Esophagus (tissue), 2 donors: Measurements from ENCODE around the gene HNRNPC. TPM values are rescaled to one million over a fixed set of nuclear protein-coding genes. Genes with fewer than 3 reads are reported as not detected.
"Not testable (repeated sequence)": the region's sequence is repeated elsewhere in the genome, so short reads cannot be mapped to it uniquely, and the experiment has no call there.

Experiments
- H3K27ac ChIP-seq, 2 donors: one replicate each; pipeline ENCODE4 v1.5.1; 2013; ENCODE audit warnings: low read depth in 2 of 2, mild to moderate bottlenecking in 2 of 2, inconsistent platforms in 1 of 2, low read length in 1 of 2, moderate library complexity in 1 of 2
- H3K27me3 ChIP-seq, 2 donors: one replicate each; pipeline ENCODE4 v1.6.1; 2013; ENCODE audit warnings: low read length in 2 of 2, control low read depth in 1 of 2, mild to moderate bottlenecking in 1 of 2; ENCODE audit not compliant: insufficient read depth in 2 of 2, control insufficient read depth in 1 of 2
- H3K36me3 ChIP-seq, 2 donors: one replicate each; pipeline ENCODE4 v1.6.1; 2013; ENCODE audit warnings: low read length in 1 of 2; ENCODE audit not compliant: control insufficient read depth in 2 of 2, insufficient read depth in 2 of 2
- H3K4me1 ChIP-seq, 2 donors: one replicate each; pipeline ENCODE4 v1.6.1; 2013; ENCODE audit warnings: low read length in 1 of 2; ENCODE audit not compliant: control insufficient read depth in 2 of 2, insufficient read depth in 2 of 2
- H3K4me3 ChIP-seq, 2 donors: one replicate each; pipeline ENCODE4 v1.5.1; 2013; ENCODE audit warnings: low read length in 2 of 2, mild to moderate bottlenecking in 2 of 2, low read depth in 1 of 2, moderate library complexity in 1 of 2
- H3K9me3 ChIP-seq, 2 donors: one replicate each; pipeline ENCODE4 v1.6.1; 2013; ENCODE audit warnings: mild to moderate bottlenecking in 2 of 2, low read depth in 1 of 2, low read length in 1 of 2, moderate library complexity in 1 of 2; ENCODE audit not compliant: control insufficient read depth in 2 of 2, insufficient read depth in 1 of 2
- whole genome bisulfite sequencing, 2 donors: extraction: QIAGEN DNeasy Blood & Tissue Kit; methylation state at CpG; one replicate each; pipeline ENCODE4 v1.1.7; 2013; 5-methylcytosine and 5-hydroxymethylcytosine counted together
- polyA plus RNA-seq, 2 donors: library from polyadenylated mRNA; stranded (reverse); fragments of 200-250 nt; gene quantifications; one replicate each; pipeline ENCODE4 v1.2.3, GENCODE V29; 2013
- donor health status: healthy with polysubstance abuse.
- donor health status: Bipolar disorder and iron deficiency.

Gene HNRNPC
- polyA plus RNA-seq, 2 donors: 431 to 699 TPM

DNA sequence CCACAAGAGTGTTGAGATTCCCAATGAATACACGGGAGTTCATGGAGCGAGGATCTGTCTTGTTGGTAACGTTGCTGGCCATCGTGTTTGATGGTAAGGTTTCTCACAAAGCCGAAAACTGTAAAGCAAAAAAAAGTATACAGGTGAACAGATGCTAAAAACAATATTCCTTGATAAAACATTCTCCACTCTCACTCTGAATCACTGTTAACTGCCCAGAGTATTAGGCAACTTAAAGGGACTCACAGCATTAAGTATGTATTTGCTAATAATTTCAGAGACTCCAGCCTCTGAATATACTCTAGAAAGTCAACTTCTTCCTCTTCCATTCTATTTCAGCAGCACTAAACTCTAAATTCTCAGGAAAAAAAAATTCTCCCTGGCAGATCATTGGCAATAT is 35.1 kb downstream of the HNRNPC start:
- Histone ChIP-seq H3K4me1 (no peaks in the 10 kb centered on the region), H3K27me3 (no peaks in the 10 kb centered on the region), H3K4me3 (no peak overlapping the region), H3K27ac (no peak overlapping the region), H3K9me3 (no peaks in the 10 kb centered on the region), H3K36me3 (peaks cover 4 to 6% of the 10 kb centered on the region in 2 donors)
- whole genome bisulfite sequencing, 2 donors: 83 to 86% methylated on average over 5 of the region's 5 CpGs

GRCh38 chr14:21233457-21234076 is 35.7 kb downstream of the HNRNPC start:
- Histone ChIP-seq H3K4me1 (no peaks in the 10 kb centered on the region), H3K36me3 (peaks cover 6 to 8% of the 10 kb centered on the region in 2 donors), H3K27me3 (no peaks in the 10 kb centered on the region), H3K27ac (no peak overlapping the region), H3K9me3 (no peaks in the 10 kb centered on the region), H3K4me3 (no peak overlapping the region)
- 49% methylated on average over 8 of the region's 8 CpGs for WGBS, 2 donors

GRCh38 chr14:21231020-21231652 is 38.1 kb downstream of the HNRNPC start:
- Histone ChIP-seq H3K4me1 (no peaks in the 10 kb centered on the region), H3K27me3 (no peaks in the 10 kb centered on the region), H3K27ac (no peak overlapping the region), H3K9me3 (no peaks in the 10 kb centered on the region), H3K36me3 (peaks cover 6 to 11% of the 10 kb centered on the region in 2 donors), H3K4me3 (no peak overlapping the region)
- 70 to 75% methylated on average over 14 of the region's 14 CpGs for WGBS, 2 donors

GRCh38 chr14:21229821-21230220 is 39.4 kb downstream of the HNRNPC start:
- H3K36me3 ChIP-seq: peaks cover 6 to 13% of the 10 kb centered on the region in 2 donors
- no peaks in the 10 kb centered on the region for H3K9me3 ChIP-seq
- 56 to 62% methylated on average over 5 of the region's 5 CpGs for WGBS, 2 donors
- no peaks in the 10 kb centered on the region for H3K4me1 ChIP-seq
- H3K4me3 ChIP-seq: no peak overlapping the region
- H3K27me3 ChIP-seq: no peaks in the 10 kb centered on the region
- no peak overlapping the region for H3K27ac ChIP-seq

GRCh38 chr14:21227981-21228380 is 41.3 kb downstream of the HNRNPC start:
- H3K4me1 ChIP-seq: no peaks in the 10 kb centered on the region
- 78 to 88% methylated on average over 1 of the region's 1 CpG for WGBS, 2 donors
- H3K36me3 ChIP-seq: peaks cover 9 to 13% of the 10 kb centered on the region in 2 donors
- no peaks in the 10 kb centered on the region for H3K27me3 ChIP-seq
- no peak overlapping the region for H3K4me3 ChIP-seq
- H3K9me3 ChIP-seq: no peaks in the 10 kb centered on the region
- H3K27ac ChIP-seq: no peak overlapping the region

- Histone ChIP-seq H3K4me3 (no peak overlapping the region), H3K36me3 (peaks cover 11 to 13% of the 10 kb centered on the region in 2 donors)
- WGBS, 2 donors: 73 to 82% methylated on average over 5 of the region's 5 CpGs
Observed at GRCh38 chr14:21227150-21227549, 42.1 kb downstream of the HNRNPC start.

DNA sequence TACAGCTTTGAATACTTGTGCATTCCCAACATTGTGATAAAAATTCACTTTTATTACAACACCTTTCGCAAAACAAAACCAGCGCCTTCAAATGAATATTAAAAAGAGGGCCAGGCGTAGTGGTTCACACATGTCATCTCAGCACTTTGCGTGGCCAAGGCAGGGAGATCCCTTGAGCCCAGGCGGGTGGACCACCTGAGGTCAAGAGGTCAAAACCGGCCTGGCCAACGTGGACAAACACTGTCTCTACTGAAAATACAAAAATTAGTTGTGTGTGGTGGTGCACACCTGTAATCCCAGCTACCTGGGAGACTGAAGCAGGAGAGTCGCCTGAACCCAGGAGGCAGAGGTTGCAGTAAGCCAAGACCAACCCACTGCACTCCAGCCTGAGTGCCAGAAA is 42.8 kb downstream of the HNRNPC start:
- WGBS, 2 donors: 87 to 89% methylated on average over 8 of the region's 8 CpGs
- H3K9me3 ChIP-seq: no peaks in the 10 kb centered on the region
- no peak overlapping the region for H3K27ac ChIP-seq
- no peaks in the 10 kb centered on the region for H3K27me3 ChIP-seq
- no peaks in the 10 kb centered on the region for H3K4me1 ChIP-seq
- no peak overlapping the region for H3K4me3 ChIP-seq
- H3K36me3 ChIP-seq: peaks cover 11 to 13% of the 10 kb centered on the region in 2 donors

More at GRCh38 chr14:21227150-21227549, 42.1 kb downstream of the HNRNPC start:
- Histone ChIP-seq H3K4me1 (no peaks in the 10 kb centered on the region), H3K27me3 (no peaks in the 10 kb centered on the region), H3K9me3 (no peaks in the 10 kb centered on the region), H3K27ac (no peak overlapping the region)

GRCh38 chr14:21225164-21225563 is 44.1 kb downstream of the HNRNPC start:
- H3K27me3 ChIP-seq, H3K4me3 ChIP-seq, H3K27ac ChIP-seq, H3K4me1 ChIP-seq, H3K9me3 ChIP-seq: not testable (repeated sequence)
- H3K36me3 ChIP-seq: peaks cover 8 to 12% of the 10 kb centered on the region in 2 donors
- WGBS, 2 donors: 92 to 94% methylated on average over 7 of the region's 7 CpGs

DNA sequence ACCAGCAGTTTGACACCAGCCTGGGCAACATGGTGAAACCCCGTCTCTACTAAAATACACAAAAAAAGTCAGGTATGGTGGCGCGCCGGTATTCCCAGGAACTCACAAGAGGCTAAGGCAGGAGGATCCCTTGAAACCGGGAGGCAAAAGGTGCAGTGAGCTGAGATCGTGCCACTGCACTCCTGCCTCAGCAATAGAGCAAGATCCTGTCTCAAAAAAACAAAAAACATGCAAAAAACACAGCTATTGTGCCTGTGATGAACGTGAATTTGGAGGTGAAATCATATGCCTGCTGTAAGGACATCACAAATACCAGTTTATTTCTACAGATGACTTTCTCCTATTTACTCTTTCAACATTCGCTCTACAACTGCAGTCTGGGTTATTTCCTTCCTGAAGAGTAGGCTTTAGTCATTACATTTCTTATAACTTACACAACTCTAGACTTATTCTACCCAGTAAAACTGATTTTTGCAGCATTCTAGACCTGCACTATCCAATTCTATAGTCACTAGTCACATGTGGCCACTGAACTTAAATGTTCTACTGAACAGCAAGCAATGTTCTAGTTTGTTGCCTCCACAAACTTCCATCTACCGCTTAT is 48.3 kb downstream of the HNRNPC start:
- WGBS, 2 donors: 88 to 90% methylated on average over 9 of the region's 9 CpGs
- H3K4me3 ChIP-seq: no peak overlapping the region
- peaks cover 0 to 2% of the 10 kb centered on the region in 2 donors for H3K4me1 ChIP-seq
- H3K36me3 ChIP-seq: peaks cover 8% of the 10 kb centered on the region in 2 donors
- H3K27ac ChIP-seq: no peak overlapping the region
- no peaks in the 10 kb centered on the region for H3K9me3 ChIP-seq
- H3K27me3 ChIP-seq: no peaks in the 10 kb centered on the region
